SU-DHL-6 (cell line): ENCODE measurements around the gene DCAF10.

Experiments used
- H2AFZ ChIP-seq: fragments of 200-600 bp; sonication (generic); 2 replicates; pipeline ENCODE4 v1.6.1; 2014; ENCODE audit warnings: low read depth, mild to moderate bottlenecking, moderate library complexity, mixed read lengths, antibody characterized with exemption, low read length; ENCODE audit not compliant: severe bottlenecking
- H3F3A ChIP-seq: fragments of 200-600 bp; shearing (Covaris generic); 2 replicates; pipeline ENCODE4 v1.6.0; 2016; ENCODE audit warnings: antibody characterized with exemption, mild to moderate bottlenecking; ENCODE audit not compliant: insufficient read depth
- H3K27ac ChIP-seq: fragments of 200-600 bp; sonication (generic); 2 replicates; pipeline ENCODE4 v1.5.1; 2016; ENCODE audit warnings: low read depth, mild to moderate bottlenecking, low read length, moderate library complexity, mixed read lengths
- H3K27me3 ChIP-seq: fragments of 200-600 bp; sonication (generic), shearing (Covaris generic); 2 replicates; pipeline ENCODE4 v1.6.0; 2014; ENCODE audit warnings: mild to moderate bottlenecking, low read length
- H3K36me3 ChIP-seq: fragments of 200-600 bp; sonication (generic); 2 replicates; pipeline ENCODE4 v1.6.1; 2014; ENCODE audit warnings: mild to moderate bottlenecking, low read length, mixed read lengths
- H3K4me2 ChIP-seq: fragments of 300-600, 200-600 bp; shearing (Covaris generic), sonication (generic); 2 replicates; pipeline ENCODE4 v1.6.0; 2014; ENCODE audit warnings: low read length, low read depth, mild to moderate bottlenecking; ENCODE audit not compliant: poor library complexity, severe bottlenecking
- H3K4me3 ChIP-seq: fragments of 200-600 bp; sonication (generic); 2 replicates; pipeline ENCODE4 v1.5.1; 2014; ENCODE audit warnings: antibody characterized with exemption, low read length, mild to moderate bottlenecking, mixed read lengths; ENCODE audit not compliant: insufficient read depth, poor library complexity, severe bottlenecking
- H3K79me2 ChIP-seq: fragments of 200-600 bp; sonication (generic); 2 replicates; pipeline ENCODE4 v1.6.1; 2014; ENCODE audit warnings: mild to moderate bottlenecking, low read length, moderate library complexity; ENCODE audit not compliant: insufficient read depth
- H3K9ac ChIP-seq: fragments of 200-600 bp; sonication (generic); 2 replicates; pipeline ENCODE4 v1.7.0; 2014; ENCODE audit warnings: mild to moderate bottlenecking, low read length
- H3K9me2 ChIP-seq: fragments of 200-600 bp; sonication (generic); replicated peaks from 2 replicates; pipeline ENCODE4 v1.6.1; 2014; ENCODE audit warnings: low read length; ENCODE audit not compliant: insufficient read depth
- H3K9me3 ChIP-seq: fragments of 200-600 bp; sonication (generic); 2 replicates; pipeline ENCODE4 v1.6.1; 2014; ENCODE audit warnings: low read length, mixed read lengths; ENCODE audit not compliant: insufficient read depth
- H4K20me1 ChIP-seq: fragments of 200-600 bp; sonication (generic); 2 replicates; pipeline ENCODE4 v1.6.1; 2014; ENCODE audit warnings: low read depth, mild to moderate bottlenecking, antibody characterized with exemption, low read length, moderate library complexity, mixed read lengths
- CTCF ChIP-seq: fragments of 200-600 bp; sonication (generic); IDR thresholded peaks from one replicate; pipeline ENCODE4 v1.5.1; 2017; ENCODE audit warnings: antibody characterized with exemption, mild to moderate bottlenecking, low read length, moderate library complexity; ENCODE audit not compliant: insufficient read depth, poor library complexity, severe bottlenecking
- EZH2phosphoT487 ChIP-seq: fragments of 200-600 bp; sonication (generic), shearing (Covaris generic); conservative IDR thresholded peaks from 2 replicates; pipeline ENCODE4 v1.6.1; 2018; ENCODE audit warnings: mild to moderate bottlenecking, antibody characterized with exemption, low read length, moderate library complexity, mixed read lengths

Gene DCAF10

DNA sequence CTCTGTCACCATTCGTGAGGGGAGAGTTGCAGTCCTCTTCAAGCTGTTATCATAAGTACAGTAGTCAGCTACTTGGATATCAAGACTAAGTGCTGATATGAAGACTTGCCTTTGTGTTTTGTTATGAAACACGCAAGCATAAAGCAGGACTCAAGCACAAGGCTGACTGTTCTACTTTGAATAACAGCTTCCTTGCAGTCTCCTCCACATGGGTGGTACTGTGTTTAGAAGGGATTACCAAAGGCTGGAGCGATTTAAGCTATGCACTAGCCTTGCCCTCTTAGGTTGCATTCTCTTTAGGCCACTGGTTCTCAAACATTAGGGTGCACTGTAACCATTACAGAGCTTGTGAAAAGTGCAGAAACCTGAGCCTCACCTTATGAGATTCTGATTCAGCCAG, 61.9 kb downstream of the DCAF10 start:
- no peaks in the 10 kb centered on the region for H3F3A ChIP-seq
- H3K9me2 ChIP-seq: no peaks in the 10 kb centered on the region
- no peak for TF ChIP-seq EZH2phosphoT487
- no peak for TF ChIP-seq CTCF
- H3K27ac ChIP-seq: no peak overlapping the region
- H3K9me3 ChIP-seq: no peaks in the 10 kb centered on the region
- H3K27me3 ChIP-seq: no peaks in the 10 kb centered on the region
- no peak overlapping the region for H3K9ac ChIP-seq
- no peak overlapping the region for H2AFZ ChIP-seq
- H3K36me3 ChIP-seq: peaks cover 6% of the 10 kb centered on the region; the same call in 1 of the 2 replicates
- H4K20me1 ChIP-seq: no peaks in the 10 kb centered on the region
- H3K79me2 ChIP-seq: no peaks in the 10 kb centered on the region
- no peak overlapping the region for H3K4me3 ChIP-seq
- no peak overlapping the region for H3K4me2 ChIP-seq

DNA sequence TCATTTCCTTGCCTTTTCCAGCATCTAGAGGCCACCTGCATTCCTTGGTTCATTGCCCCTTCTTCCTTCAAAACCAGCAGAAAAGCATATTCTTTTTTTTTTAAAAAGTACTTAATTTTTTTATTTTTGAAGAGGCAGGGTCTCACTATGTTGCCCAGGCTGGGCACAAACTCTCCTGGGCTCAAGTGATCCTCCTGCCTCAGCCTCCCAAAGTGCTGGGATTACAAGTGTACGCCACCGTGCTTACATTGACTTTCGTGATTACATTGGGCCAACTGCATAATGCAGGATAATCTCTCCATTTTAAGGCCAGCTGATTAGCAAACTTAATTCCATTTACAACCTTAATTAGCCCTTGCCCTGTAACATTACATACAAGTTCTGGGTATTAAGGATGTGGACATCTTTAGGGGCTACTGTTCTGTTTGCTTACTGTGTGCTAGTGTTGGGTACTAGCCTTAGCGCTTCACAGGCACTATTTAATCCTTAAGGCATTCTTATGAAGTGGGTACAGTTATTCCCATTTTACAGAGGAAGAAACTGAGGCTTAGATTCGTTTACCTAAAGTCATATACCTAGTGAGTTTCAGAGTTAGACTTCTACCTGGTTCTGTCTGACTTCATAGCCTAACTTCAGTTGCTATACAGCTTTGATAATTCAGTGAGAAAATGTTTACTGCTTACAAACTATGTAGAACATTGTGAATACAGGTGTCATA, 69.6 kb downstream of the DCAF10 start:
- TF ChIP-seq EZH2phosphoT487 (no peak), CTCF (no peak)
- H3K36me3 ChIP-seq: no peaks in the 10 kb centered on the region
- H3K9ac ChIP-seq: no peak overlapping the region
- H3K27me3 ChIP-seq: no peaks in the 10 kb centered on the region
- no peak overlapping the region for H3K4me3 ChIP-seq
- no peaks in the 10 kb centered on the region for H3K9me2 ChIP-seq
- H4K20me1 ChIP-seq: no peaks in the 10 kb centered on the region
- peaks cover 8% of the 10 kb centered on the region; the same call in 1 of the 2 replicates for H3F3A ChIP-seq
- H3K79me2 ChIP-seq: no peaks in the 10 kb centered on the region
- H3K9me3 ChIP-seq: no peaks in the 10 kb centered on the region
- H3K4me2 ChIP-seq: no peak overlapping the region
- H2AFZ ChIP-seq: no peak overlapping the region
- H3K27ac ChIP-seq: no peak overlapping the region

DNA sequence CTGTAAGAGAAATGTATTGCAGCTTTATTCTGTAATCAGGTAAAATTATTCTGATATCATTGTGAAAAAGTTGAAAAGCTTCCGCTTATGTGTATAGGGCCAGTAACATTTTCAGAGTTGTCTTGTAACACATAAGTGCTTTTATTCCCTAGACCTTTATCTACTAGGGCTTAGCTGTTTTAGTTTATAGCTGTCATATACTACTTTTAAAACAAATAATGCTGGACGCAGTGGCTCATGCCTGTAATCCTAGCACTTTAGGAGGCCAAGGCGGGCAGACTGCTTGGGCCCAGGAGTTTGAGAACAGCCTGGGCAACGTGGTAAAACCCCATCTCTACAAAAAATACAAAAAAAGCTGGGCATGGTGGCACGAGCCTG, 70.2 kb downstream of the DCAF10 start:
- no peak overlapping the region for H3K4me2 ChIP-seq
- no peak for TF ChIP-seq CTCF
- H3K9me2 ChIP-seq: no peaks in the 10 kb centered on the region
- no peak overlapping the region for H3K27ac ChIP-seq
- no peak overlapping the region for H3K4me3 ChIP-seq
- no peaks in the 10 kb centered on the region for H3K9me3 ChIP-seq
- H3K27me3 ChIP-seq: no peaks in the 10 kb centered on the region
- no peak overlapping the region for H2AFZ ChIP-seq
- H3K9ac ChIP-seq: no peak overlapping the region
- no peaks in the 10 kb centered on the region for H3K79me2 ChIP-seq
- H4K20me1 ChIP-seq: no peaks in the 10 kb centered on the region
- H3K36me3 ChIP-seq: no peaks in the 10 kb centered on the region
- peaks cover 8% of the 10 kb centered on the region; the same call in 1 of the 2 replicates for H3F3A ChIP-seq
